Activated CD8-positive, alpha-beta memory T cell treated with anti-CD3 and anti-CD28 coated beads, Interleukin-2, amount 50 U/mL, for 24 hours (primary cell): Measurements from ENCODE around the gene SLC44A5.
"Not testable (repeated sequence)": the region's sequence is repeated elsewhere in the genome, so short reads cannot be mapped to it uniquely, and the experiment has no call there.

Experiments used
- DNase-seq: peaks from one replicate; pipeline ENCODE4 v3.0.0-alpha.2; 2020; ENCODE audit errors: extremely low read depth

Gene SLC44A5

DNA sequence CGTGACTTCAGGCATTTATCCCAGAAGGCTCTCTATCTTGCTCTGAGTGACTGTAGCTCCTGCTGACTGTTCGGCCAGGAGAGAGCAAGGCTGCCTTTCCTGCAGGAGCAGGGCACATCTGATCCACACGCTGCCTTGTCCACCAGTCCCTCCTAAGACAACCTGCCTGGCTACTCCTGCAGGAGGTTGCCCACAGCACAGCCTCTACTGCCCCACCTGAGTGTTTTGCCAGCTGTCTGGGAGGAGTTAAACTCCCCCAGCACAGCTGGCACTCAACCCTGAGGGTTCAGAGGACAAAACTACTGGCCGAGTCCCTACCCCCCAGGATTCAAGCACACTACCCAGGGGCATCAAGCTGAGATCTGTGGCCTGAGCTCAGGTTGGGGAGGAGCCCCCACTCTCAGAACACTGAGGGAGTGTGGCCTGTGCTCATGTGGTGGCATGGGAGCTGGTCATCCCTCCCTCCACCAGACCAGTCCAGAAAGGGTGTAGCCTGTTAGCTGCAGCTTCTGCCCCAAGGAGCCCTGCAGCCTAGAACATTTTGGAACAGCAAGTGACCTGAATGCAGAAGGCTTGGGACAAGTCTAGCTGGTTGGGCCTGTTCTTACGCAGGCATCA is 237.3 kb downstream of the SLC44A5 start:
- DNase-seq = no peak

DNA sequence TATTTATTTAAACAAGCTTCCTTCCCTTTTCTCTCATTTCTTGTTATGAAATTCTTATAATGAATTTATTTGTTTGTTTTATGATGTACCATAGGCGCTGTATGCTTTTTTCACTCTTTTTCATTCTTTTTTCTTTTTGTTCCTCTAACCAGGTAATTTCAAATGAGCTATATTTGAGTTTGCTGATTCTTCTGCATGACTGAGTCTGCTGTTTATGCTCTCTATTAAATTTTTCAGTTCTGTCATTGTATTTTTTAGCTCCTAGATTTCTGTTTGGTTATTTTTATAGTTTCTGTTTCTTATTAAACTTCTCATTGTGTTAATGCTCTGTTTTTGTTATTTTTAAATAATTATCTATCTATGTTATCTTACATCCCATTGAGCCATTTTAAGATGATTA is 244.3 kb downstream of the SLC44A5 start:
- DNase-seq = no peak

GRCh38 chr1:75361260-75361659 is 249.7 kb downstream of the SLC44A5 start:
- DNase-seq = no peak

DNA sequence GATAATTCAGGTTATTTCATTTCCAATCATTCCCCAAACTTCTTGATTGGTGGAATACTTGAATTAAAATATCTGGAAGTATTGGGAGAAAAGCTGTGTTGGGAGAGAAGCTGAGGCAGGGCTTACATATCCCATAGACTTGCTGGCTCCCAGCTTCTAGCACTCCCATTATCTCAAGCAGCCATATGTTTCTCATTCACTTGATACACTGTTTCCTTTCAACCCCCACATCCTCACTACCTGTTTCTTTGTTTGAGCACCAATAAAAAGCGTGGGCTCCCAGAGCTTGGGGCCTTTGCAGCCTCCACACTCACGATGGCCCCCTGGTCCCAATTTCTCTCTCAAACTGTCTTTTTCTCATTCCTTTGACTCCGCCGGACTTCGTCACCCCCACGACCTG is 256.6 kb downstream of the SLC44A5 start:
- not testable (repeated sequence) for DNase-seq

- no peak for DNase-seq
Observed at GRCh38 chr1:75353051-75353450, 257.9 kb downstream of the SLC44A5 start.

DNA sequence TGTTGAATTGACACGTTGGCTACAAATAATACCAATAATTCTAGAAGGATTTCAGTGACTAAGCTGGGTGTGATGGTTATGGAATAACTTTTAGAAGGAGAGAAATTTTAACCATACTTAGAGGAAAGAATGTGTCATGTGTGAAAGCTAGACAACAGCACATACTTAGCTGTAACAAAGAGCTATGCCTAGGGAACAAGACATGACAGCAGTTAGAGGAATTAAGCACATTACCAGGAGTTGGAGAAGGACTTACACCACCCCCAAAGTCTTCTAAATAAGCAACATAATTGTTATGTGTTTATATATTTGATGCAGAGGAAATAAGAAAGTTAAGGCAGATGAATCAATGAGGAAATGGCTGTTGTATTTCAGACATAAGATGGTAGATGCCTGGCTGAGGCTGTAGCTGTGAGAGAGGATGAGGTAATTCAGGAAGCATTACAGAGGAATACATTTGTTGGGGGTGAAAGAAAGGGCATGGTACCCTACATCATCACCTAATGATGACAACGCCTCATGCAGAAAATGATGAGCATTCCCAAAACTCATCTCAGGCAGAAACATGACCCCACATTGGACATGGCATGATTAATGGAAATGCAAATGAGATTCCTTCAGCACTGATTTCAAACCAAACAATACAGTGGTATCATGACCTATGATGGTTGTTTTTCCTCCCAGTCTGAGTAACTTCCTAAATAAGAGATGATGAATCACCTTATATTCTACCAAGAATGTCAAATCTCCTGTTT is 265.2 kb downstream of the SLC44A5 start:
- no peak for DNase-seq

DNA sequence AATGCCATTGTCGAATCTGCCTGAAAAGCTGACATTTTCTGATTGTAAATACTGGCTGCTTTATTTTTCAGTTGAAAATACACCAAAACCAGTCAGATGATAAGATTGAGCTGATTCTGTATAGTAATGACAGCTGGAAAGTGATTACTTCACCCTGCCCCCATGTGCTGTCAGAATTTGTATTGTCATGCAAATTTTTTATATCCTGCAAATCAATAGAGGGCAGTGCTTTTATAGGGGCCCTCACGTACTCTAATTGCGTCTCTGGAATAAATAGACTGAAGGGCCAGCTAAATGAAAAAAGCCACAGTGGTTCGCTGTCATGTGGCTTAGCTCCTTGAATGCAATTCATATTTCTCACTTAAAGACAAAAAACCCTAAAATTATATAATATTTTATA is 268.1 kb downstream of the SLC44A5 start:
- no peak for DNase-seq

DNA sequence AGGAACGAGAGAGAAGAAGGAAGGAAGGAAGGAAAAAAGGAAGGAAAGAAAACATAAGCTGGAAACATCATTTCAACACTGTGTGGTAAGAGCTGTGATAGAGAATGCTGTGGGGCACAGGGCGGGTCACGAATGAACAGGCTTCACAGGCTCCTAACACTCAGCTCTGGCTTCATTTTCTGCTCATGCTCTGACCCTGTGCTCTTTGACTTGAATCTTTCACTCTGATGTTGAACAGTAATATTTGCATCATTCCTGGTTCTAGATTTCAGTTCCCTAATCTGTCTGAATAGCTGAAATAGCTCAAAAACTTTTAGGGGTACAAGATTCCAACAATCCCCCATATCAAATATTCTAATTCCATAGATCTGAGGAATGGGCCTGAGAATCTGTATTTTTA is 269.4 kb downstream of the SLC44A5 start:
- no peak for DNase-seq

DNA sequence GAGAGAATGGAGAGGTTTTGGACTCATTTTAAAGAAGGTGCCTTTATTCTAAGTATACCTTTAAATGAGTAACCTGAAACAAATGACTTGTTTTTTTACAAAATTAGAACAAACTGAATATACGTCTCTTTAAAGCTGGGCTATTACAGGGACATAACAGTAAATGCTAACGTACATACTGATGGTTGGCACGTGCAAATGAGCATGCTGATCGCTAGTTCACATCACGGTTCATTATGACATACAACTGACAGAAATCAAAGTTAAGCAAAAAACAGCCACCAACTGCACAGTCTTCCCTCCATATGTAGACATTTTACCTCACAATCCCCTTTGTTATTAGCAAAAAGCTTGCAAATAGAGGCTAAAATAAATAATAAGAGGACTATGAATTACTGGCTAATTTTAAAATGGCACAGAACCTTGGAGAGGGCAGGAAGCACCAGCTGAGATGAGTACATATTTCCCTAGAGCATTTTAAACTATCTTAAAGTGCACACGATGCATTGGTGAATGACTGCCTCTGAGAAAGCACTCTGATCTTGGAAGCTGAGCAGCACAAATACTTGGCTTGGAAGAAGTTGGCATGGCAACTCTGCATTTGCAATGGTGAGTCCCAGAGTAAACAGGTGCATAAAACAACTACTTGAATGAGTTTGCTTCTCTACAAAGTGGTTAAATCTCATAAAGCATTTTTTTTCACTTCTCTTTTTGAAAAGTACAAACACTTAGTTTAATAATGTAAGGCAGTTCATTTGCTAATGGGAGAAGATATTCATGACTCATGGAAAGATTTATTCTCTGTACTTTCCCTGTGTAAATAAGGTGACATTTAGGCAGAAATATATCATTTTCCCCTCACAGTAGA is 272.1 kb downstream of the SLC44A5 start:
- DNase-seq = no peak

- DNase-seq = no peak
Observed at GRCh38 chr1:75334876-75335389, 276.0 kb downstream of the SLC44A5 start.

- no peak for DNase-seq
Observed at GRCh38 chr1:75330624-75331023, 280.3 kb downstream of the SLC44A5 start.

GRCh38 chr1:75328691-75329090 is 282.2 kb downstream of the SLC44A5 start:
- DNase-seq = no peak

DNA sequence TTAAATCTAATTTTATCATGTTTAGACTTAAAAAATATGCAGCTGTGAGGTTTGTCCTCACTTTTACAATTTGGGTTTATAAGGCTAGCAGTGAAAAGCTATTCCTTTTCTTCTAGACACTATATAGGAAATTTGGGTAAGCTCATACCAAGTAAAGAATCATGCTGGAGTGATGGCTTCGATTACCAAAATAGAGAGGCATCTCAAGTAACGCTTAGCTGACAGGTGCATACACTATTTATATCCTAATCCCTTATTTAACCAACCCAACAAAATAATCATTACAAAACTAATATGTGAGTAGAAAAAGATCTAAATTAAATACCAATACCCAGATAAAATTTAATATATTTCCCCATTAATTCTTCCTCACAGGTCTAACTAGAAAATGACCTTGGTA is 283.5 kb downstream of the SLC44A5 start:
- no peak for DNase-seq

- no peak for DNase-seq
Observed at GRCh38 chr1:75317976-75318375, 292.9 kb downstream of the SLC44A5 start.

DNA sequence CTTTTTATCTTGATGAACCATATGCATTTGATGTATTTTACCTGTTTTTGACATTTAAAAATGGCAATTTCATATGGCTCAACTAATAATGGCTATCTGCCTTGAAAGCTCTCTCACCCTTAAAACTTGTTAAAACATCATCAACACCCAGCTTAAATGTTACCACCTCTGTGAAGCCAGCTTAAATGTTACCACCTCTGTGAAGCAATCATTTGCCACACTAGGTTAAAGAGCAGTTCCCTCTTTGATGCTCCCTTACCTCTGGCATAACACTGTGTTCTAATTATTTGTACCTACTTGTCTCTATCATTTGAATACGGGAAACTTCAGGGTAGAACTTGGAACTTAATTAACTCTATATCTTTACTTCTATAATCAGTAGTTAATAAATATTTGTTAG is 294.7 kb downstream of the SLC44A5 start:
- DNase-seq = no peak

GRCh38 chr1:75312620-75313019 is 298.3 kb downstream of the SLC44A5 start:
- no peak for DNase-seq

- no peak for DNase-seq
Observed at GRCh38 chr1:75310067-75310466, 300.8 kb downstream of the SLC44A5 start.

DNA sequence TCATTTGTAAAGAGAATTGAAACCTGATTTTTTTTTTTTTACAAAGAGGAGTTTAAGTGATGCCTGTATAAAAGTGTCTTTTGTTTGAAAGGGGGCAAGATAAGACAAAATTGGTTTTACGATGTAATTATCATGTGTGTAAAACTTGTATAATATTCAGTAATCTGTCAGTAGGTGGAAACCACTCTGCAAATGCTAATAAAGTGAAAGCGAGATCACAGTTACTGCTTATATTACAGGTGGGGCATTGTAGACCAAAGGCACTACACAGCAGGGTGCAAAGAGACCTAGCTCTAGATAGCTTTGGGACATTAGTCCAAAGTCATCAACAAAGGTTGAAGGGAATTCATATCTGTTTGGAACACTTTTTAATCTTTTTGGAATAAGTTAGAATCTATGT is 302.5 kb downstream of the SLC44A5 start:
- no peak for DNase-seq

- DNase-seq = no peak
Observed at GRCh38 chr1:75305061-75305460, 305.9 kb downstream of the SLC44A5 start.

GRCh38 chr1:75293270-75293669 is 317.6 kb downstream of the SLC44A5 start:
- DNase-seq = no peak

DNA sequence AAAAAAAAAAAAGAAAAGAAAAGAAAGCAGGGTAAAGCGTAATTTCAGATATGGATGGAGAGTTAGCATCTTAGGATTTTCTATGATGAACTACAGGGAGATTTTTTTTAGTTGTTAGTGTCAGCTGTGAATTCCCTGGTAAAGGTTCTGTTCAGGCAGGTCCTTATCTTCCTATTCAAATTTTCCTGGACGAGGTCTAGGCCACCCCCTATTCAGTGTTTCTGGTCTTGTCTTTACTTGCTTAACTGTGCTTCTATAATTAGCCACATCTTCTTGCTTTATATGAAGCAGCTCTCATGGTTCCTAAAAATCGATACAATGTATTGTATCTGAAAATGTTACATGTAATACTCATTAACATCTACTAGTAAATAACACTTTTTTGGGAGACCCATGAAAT is 318.9 kb downstream of the SLC44A5 start:
- no peak for DNase-seq

DNA sequence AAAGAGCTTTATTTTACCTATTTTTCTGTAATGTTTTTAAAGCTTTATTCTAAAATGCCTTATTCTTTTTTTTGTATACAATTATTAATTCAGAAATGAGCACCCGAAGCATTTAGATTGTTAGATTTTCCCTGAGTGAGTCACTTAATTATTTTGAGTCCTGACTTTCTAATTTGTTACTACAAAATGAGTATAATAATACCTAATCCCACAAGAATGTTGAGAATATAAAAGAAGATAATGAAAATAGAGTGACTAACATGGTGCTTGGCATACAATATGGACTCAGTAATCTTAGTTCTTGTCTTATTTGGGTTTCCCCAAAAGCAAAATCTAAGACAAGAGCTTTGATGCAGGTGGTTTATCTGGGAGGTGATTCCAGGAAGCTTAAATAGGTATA is 334.5 kb downstream of the SLC44A5 start:
- DNase-seq = no peak

GRCh38 chr1:75275631-75276030 is 335.3 kb downstream of the SLC44A5 start:
- no peak for DNase-seq
